Measurements from ENCODE around the gene ST6GALNAC4.
A peak's percentile ranks its signal among the peaks of the same experiment; 100 is the strongest.
"Not testable (repeated sequence)": the region's sequence is repeated elsewhere in the genome, so short reads cannot be mapped to it uniquely, and the experiment has no call there.

The ST6GALNAC4 gene

DNA sequence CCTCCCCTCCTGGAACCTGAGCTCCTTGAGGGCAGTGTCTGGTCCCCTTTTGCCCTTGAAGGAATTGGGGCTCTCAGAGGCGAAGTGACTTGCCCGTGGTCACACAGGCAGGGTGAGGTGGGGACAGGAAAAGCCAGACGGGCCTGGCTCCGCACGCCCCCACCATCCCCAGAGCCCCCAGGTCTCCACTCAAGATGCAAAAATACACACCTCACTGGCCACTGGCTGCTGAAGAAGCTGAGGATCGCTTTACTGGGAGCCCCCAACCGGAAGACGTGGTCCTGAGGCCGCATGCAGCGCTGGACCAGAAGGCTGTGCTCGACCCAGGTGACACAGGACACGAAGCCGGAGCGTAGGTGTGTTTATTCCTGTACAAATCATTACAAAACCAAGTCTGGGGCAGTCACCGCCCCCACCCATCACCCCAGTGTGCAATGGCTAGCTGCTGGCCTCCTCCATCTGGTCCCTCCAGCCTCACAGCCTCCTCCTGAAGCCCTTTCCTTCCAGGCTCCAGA lies 31.8 kb downstream of the ST6GALNAC4 start:
- DNase-seq: no peak

DNA sequence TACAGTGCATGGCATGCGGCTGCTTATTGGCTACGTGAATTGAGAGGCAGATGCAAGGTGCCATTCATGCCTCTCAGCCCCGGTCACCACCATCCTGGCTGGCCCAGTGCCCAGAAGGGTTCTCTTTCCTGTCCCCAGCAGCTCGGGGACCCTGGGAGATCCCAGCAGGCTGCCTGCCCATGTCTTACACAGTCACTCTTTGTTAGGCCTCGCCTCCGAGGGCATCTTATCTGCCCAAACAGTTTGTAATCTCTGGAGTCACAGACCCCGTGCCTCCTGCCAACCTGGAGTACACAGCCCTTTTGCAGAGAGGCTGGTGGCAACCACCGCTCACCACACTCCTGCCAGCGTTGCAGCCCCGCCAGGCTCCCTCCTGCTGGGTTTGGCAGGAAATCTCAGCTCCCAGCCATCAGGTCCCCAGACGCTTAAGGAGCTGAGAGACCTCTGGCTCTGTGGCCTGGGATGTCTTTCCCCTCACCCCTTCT lies 32.4 kb downstream of the ST6GALNAC4 start:
- DNase-seq: no peak

DNA sequence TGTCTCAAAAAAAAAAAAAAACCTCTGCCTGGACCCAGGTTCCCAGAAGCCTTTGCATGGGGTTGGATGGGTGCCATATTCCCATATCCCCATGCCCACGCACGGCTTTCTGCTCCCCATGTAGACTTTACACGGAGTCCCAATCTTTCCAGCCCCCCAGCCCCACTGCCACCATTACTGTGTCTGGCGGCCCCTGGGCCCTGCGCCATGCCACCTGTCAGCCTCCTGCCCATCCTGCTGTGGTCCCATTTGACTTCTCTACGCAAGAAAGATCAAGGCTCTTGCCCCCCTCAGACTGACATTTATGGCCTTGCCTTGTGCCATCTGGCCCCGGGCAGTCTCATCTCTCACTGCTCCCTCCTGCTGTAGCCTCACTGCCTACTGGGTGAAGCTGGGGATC lies 32.9 kb downstream of the ST6GALNAC4 start:
- no peak for DNase-seq

DNA sequence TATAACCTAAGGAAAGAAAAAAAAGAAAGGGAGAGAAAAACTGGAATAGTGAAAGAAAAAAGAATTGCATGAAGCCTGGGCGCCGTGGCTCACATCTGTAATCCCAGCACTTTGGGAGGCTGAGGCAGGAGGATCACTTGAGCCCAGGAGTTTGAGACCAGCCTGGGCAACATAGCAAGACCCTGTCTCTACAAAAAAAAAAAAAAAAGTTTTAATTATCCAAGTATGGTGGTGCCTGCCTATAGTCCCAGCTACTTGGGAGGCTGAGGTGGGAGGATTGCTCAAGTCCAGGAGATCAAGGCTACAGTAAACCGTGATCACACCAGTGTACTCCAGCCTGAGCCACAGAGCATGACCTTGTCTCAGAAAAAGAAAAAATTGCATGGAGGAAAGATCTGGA lies 35.1 kb downstream of the ST6GALNAC4 start:
- DNase-seq: not testable (repeated sequence)

DNA sequence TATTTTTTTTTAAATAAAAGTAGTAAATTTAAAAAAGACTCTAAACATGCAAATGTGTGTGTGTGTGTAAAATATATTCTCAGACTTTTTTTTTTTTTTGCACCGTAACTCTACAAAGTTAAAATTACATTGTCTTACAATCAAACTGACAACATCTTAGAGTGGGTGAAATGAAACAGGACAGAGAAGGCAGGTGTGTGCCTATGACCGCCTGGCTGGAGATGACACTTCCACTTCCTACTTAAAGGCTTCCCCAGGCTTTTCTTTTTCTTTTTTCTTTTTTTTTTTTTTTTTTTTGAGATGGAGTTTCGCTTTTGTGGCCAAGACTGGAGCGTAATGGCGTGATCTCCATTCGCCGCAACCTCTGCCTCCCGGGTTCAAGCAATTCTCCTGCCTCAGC lies 36.7 kb downstream of the ST6GALNAC4 start:
- DNase-seq: no peak

DNA sequence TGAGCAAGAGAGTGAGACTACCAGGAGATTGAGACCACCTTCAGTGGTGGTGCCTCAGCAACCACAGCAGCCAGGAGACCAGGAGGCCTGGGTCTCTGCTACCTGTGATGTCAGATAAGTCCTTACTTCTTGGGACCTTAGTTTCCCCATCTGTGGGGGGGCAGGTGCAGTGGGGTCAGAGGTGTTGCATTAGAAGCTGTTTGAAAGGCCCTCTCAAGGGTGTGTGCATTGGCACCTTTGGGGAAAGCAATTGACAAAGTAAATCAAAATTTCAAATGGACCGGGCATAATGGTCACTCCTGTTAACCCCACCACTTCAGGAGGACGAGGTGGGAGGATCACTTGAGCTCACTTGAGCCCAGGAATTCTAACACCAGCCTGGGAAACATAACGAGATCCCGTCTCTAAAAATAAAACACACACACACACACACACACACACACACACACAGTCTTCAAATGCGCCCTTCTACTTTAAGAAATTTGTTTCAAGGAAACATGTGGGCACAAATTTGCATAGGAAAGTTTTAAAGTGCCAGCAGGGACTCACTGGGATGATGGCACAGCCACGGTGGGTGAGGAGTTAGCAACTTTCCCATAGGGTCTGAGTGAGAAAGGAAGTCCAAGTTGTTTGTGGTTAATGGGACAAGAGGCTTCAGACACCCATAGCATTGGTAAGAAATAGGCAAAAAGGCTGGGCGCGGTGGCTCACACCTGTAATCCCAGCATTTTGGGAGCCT lies 38.0 kb downstream of the ST6GALNAC4 start:
- no peak for DNase-seq

DNA sequence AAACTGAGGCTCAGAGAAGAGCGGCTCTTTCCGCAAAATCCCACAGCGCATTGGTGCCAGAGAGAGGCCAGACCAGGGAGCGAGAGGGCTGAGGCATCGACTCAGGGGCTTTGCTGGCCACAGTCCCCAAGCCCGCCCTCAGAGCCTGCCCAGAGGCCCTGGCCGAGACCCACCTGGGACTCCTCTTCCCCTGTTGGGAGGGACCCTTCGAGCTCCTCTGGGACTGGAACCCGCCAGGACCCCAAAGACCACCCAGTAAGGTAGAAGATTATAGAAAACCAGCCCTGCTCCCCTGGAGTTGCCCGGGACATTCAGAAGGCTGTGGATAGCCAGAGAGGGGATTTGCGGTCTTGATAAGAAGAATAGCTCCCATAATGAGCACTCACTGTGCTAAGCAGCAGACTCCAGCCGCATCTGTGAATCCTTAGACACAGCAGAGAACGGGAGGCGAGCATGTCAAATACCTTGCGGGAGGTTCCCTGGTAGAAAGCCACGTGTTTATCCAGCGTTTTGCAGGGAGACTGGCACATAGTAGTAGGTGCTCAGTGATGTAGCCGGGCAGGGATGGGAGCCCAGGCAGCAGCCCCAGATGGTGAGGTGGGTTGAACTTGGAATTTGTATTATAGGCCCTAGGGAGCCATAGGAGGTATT lies 38.7 kb downstream of the ST6GALNAC4 start:
- DNase-seq: no peak

DNA sequence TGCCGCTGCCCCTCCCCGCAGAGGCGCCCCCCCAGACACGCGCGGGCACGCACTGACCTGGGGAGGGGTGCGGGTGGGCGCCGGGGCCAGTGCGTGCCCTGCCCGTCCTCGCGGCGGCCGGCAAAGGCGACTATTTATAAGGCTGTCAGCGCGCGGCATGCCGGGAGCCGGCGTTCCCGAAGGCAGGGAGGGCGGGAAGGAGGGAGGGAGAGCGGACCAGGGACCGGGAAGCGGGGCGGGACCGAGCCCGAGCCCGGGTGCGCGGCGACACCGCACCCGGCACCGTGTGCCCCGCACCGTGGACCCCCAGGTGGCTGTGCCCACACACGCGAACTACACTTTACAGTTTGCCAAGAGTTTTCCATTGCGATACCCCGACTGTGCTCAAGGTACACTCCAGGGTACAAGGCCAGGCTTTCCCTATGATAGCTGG lies 39.3 kb downstream of the ST6GALNAC4 start, which contains the start of gene AK1:
Gene AK1, minus strand, starts transcription at position 110 of the 433 bp plus-strand sequence. CDS start 3,058 bp downstream, outside the sequence.
- DNase-seq: no peak

DNA sequence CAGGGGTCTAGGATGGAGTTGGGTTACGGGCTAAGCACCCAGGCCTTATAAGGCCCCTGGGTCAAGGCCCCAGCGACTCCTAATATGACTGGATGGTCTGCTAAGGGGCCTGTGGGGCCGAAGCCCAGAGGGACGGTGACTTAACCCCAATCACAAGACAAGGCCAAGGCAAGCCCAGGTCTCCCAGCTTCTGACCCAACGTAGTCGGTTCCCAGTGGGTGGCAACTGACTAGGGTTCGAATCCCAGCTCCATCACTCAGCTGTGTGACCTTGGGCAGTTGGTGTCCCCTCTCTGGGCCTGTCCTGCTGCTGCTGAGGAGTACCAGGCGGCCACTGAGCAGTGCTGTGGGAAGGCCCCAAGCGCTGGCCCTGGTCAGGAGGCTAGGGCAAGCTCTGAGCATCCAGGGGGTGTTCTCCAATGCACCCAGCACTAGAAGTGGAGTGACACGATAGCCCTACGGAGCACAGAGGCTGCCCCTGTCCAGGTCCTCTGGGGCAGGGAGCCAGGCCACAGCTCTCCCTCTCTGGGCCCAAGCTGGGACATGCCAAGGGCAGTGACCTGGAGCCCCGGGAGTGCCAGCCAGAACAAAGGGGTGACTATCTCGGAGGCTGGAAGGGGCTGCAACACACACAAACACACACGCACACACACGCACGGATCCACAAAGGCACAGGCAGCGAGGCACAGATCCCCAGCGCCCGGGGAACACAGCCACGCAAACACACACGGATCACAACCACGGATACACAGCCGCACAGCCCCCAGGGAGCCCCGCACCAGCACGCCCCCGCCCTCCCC lies 39.9 kb downstream of the ST6GALNAC4 start:
- DNase-seq: no peak

DNA sequence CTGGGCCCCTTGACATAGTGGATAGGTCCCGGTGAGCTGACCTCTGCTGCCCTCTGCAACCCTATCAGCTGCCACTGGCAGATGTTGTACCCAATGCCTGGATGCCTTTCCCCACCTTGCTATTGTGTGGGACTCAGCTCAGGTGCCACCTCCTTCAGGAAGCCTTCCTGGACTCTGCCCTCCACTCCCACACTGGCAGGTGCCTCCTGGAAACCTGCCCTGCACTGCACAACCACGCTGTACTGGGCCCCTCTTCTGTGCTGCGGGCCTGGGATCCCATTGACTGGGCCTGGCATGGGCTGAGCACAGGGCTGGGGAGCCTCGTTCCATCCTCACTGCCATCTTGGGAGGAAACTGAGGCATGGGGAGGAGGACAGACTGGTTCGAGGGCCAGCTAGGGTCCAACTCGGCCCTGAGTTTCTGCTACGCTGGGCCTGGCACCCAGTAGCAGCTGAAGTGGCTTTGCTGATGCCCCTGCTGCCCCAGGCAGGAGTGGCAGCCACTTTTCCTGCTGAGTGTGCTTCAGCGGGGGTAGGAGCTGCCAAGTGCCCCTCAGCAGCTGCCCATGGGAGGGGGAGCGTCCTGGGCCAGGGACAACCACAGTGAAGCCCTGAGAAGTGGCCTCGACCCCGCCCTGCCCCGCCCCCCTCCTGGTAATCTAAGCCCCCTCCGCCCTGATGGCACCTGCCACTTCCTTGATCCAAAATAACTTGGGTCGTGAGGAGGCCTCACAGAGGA lies 40.6 kb downstream of the ST6GALNAC4 start:
- no peak for DNase-seq

DNA sequence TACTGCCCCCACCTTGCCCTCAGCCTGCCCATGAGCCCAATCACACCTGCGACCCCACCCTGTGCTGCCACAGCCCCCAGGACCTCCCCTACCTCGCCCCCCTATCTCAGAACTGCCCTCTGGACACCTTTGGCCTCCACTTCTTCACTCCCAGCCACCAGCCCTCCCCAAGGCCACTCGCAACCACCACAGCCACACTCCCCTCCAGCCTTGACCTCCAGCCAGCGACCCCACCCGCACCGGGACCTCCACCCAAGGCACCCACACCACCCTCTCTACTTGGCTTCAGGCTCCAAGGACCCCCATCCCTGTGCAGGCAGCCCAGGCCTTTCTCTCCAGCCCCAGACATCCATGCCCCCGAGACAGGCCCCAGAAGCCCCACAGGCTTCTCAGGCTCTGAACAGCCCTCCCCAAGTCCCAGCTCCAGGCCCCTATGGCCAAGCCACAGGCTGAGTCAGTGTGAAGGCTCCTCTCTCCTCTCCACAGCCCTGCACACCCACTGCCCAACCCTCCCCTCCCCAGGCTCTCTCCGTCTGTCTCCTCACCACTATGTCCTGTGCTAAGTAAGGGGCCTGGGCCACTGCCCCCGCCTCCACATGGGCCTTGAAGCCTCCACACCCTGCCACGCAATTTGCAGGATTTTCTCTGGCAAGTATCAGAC lies 41.4 kb downstream of the ST6GALNAC4 start:
- no peak for DNase-seq

DNA sequence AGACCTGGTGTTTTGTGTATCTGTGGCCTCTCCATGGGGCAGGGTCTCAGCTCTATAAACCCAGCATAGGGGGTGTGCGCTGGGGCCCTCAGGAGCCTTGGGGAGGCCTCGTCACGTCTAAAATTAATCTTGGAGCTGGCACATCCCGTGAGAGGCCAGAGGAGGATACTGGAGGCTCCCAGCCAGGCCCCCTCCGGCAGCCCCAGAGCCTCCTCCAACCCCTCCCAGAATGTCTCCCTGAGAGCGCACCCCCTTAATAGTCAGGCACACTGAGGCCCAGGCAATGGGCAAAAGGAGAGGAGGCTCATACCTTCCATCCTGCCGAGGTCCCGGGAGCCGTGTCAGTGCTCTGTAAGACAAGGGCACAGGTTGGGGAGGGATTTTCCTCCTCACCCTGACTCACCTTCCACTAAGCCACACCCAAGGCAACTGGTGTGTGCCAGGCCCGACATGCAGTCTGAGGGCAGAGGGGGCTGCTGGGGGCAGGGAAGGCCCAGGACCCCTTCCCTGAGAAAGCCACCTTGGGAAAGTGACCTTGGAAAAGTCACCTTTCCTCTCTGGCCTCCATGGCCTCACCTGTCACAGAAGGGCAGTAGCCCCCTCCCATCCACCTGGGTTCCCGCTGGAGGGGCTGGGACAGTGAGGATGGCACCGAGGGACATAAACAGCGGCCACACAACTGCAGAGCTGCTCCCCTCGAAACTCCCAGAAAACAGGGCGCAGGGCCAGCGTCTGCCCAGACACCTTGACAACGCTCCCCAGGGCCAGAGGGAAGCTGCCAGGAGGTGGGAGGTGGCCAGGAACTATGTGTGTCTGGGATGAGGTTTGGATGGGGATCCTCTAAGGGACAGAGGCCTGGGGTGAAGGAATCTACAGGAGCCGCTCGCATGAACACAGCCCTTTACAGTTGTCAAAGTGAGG lies 42.3 kb downstream of the ST6GALNAC4 start:
- DNase-seq: no peak

DNA sequence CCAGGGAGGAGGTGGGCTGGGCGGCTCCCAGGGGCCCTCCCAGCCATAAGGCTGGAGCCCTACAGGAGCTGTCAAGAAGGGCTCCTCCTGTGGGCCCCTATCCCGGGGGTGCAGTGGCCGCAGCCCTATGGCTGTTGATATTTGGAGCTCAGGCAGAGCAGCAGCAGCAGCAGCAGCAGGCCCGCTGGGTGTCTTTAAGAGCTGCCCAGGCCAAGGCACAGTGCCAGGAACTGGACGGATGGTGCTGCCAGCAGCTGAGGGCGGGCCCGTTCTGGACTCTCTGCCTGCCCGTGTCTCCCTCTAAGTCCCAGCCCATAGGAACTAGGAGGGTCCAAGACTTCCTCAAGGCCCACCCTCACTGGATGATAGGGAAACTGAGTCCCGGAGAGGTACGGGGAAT lies 43.0 kb downstream of the ST6GALNAC4 start:
- no peak for DNase-seq

DNA sequence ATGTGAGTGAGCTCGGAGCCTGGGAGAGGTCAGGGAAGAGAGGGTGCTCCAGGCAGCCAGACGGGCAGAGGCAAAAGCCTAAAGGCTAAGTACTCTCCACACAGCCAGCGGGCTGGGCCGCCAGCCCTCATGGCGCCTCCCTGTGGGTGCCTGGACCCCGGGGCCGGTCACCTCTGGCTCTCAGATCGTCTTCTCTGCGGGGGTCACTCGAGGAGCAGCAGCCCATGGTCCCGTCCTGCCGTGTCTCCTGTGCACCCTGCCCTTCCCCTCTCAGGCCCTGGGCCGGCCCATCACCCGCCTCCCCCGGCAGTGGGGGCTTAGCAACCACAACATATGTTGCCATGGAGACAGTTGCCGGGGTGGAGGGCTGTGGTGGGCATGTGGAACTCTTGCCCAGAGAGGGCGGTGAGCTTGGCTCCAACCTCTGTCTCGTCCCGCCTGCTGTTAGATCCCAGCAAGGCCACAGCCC lies 43.6 kb downstream of the ST6GALNAC4 start:
- no peak for DNase-seq

DNA sequence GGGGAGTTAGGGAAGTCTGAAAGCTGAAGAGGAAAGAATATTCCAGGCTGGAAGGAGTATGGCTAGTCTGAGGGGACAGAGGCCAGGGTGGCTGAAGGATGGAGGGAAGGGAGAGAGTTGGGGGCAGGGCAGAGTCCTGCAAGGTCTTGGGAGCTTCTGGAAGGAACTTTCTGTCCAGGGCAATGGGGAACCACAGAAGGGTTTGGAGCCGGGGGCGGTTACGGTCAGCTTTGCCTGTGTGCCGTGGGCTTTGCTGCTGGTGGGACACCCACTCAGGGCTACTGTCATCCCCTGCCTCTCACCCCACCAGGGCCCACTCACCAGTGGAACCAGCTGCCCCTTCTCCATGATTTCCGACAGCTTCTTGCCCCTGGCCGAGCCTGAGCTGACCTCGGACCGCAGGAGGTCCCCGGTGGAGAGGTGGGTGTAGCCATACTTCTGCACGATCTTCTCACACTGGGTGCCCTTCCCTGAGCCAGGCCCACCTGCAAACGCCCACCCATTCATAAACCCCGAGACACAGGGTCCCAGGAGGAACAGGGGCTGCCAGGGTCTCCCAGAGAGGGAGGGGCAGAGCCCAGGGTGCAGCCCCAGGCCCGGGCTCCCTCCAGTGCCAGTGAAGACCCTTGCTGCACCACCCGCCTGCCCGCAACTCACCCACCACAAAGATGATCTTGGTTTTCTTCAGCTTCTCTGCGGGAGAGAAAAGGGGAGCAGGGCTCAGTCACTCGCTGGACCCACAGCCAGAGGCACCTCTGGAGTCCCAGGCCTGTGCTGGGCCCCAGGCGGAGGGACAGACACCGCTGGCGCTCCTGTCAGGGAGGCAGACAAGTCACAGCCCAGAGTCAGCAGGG lies 44.2 kb downstream of the ST6GALNAC4 start:
- DNase-seq: no peak

DNA sequence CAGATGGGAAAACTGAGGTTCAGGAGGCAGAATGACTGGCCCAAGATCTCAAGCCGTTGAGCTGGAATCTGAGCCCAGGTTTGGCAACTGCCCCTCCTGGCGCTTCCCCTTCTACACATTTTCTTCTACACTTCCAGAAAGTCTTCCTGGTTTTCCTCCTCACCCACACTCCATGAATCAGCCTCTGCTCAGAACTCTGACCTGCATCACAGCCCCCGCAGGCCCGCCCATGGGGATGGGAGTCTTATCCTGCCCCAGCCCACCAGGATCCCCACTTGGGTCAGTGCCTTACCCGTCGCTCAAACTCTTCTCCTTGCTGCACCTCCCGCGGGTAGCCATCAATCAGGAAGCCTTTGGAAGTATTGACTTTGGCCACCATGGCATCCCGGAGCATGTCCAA lies 45.3 kb downstream of the ST6GALNAC4 start:
- no peak for DNase-seq

DNA sequence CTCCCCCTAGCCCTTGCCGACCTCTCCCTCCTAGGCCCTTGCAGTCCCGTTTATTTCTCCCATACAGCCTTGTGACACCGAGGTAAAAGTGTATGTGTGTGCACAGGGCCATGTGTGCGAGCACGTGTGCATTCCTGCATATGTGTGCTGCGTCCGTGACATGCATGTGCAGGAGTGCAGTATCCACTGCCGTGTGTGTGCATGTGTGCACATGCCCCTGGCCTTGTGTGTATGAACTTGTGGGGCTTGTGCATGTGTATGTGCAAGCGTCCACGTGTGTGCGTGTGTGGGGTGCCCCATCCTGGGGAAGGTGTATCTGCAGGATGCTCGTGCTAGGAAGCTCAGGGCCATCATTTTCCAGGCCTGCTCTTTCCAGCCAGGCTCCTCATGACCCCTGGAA lies 46.0 kb downstream of the ST6GALNAC4 start:
- no peak for DNase-seq

DNA sequence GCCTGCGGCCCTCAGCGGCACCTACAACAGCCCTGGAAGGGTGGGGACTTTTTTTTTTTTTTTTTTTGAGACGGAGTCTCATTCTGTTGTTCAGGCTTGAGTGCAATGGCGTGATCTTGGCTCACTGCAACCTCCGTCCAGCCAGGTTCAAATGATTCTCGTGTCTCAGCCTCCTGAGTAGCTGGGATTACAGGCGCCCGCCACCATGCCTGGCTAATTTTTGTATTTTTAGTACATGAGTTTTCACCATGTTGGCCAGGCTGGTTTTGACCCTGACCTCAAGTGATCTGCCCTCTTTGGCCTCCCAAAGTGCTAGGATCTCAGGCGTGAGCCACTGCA lies 46.7 kb downstream of the ST6GALNAC4 start:
- not testable (repeated sequence) for DNase-seq

DNA sequence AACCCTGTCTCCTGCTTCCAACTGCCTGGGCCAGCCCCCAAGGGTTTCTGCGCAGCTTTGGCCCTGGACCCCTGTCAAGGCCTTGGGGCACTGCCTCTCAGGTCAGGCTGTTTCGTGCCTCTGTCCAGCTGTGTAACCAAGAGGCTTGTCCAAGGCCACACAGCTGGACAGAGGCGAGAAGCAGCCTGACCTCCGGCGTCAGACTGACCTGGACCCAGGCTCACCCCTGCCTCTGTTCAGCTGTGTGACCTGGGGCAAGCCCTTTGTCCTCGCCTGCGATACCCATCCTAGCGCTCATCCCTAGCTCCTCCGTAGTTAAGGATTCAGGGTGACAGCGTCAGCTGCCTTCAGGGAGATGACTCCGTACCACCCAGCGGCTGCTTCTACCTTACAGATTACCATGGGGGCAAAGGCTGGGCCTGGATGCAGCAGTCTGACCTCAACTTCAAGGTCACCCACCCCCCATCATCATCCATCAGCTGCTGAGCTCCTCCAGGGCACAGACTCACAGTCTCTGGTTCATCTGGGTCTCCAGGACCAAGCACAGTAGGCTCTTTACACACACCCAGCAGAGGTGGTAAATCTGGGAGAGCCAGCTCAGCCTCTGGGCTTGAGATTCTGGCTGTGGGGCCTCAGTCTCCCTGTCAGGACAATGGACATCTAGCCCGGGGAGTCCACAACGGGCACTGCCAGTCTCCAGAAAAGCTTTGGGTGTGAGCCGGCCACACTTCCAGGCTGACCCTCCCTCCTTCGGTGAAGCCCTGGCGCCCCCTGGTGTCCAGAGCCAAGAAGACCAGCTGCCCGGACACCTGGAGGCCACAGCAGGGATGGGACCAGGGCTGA lies 47.3 kb downstream of the ST6GALNAC4 start:
- peak; percentile 81 for DNase-seq
